ENCODE measurements around the gene NFASC. TPM values are rescaled to one million over a fixed set of nuclear protein-coding genes. Genes with fewer than 3 reads are reported as not detected.
A peak's percentile ranks its signal among the peaks of the same experiment; 100 is the strongest.

NFASC gene
- total and polyA plus RNA-seq, 12 donors = 4.8 to 76.7 (median 44.8) TPM

- 70 to 76% (median 75%) methylated on average over 10 of the region's 10 CpGs for WGBS, 4 donors
- H3K27ac ChIP-seq = peak overlapping the region in 1 of 5 donors; percentile 12
These were observed 132.9 kb downstream of the NFASC start for GRCh38 chr1:205003358-205004131.

GRCh38 chr1:205004351-205004750 is 133.7 kb downstream of the NFASC start:
- TF ChIP-seq POLR2A (IDR thresholded peaks at IDR 0.05) (no peak), CTCF (IDR thresholded peaks at IDR 0.05) (no peak)
- DNase-seq = peak in 1 of 7 donors; percentile 60
- Histone ChIP-seq H3K27me3 (no peaks in the 10 kb centered on the region), H3K9me3 (replicated peaks in 1 of 3) (no peaks in the 10 kb centered on the region), H3K4me3 (no peak overlapping the region), H3K27ac (no peak overlapping the region), H3K36me3 (replicated peaks in 1 of 2) (peaks cover 0 to 9% of the 10 kb centered on the region in 2 donors), H3K4me1 (replicated peaks in 1 of 2) (no peaks in the 10 kb centered on the region)
- 45 to 67% (median 62%) methylated on average over 3 of the region's 3 CpGs for WGBS, 4 donors
- intact Hi-C loops (cut with DNase I) = no loop called here

More at GRCh38 chr1:205003358-205004131, 132.9 kb downstream of the NFASC start:
- H3K9me3 ChIP-seq (replicated peaks in 1 of 3) = no peaks in the 10 kb centered on the region
- intact Hi-C loops (cut with DNase I) = no loop called here
- TF ChIP-seq POLR2A (IDR thresholded peaks at IDR 0.05) = no peak
- no peak for TF ChIP-seq CTCF (IDR thresholded peaks at IDR 0.05)
- H3K4me3 ChIP-seq = no peak overlapping the region
- DNase-seq = no peak
- peaks cover 0 to 9% of the 10 kb centered on the region in 2 donors for H3K36me3 ChIP-seq (replicated peaks in 1 of 2)
- no peaks in the 10 kb centered on the region for H3K4me1 ChIP-seq (replicated peaks in 1 of 2)
- H3K27me3 ChIP-seq = no peaks in the 10 kb centered on the region

GRCh38 chr1:205008896-205009295 is 138.2 kb downstream of the NFASC start:
- DNase-seq = no peak
- no peaks in the 10 kb centered on the region for H3K9me3 ChIP-seq (replicated peaks in 1 of 3)
- WGBS, 4 donors = 83 to 91% (median 89%) methylated on average over 5 to 8 of the region's 8 CpGs
- H3K27ac ChIP-seq = no peak overlapping the region
- H3K4me3 ChIP-seq = no peak overlapping the region
- no peak for TF ChIP-seq POLR2A (IDR thresholded peaks at IDR 0.05)
- no peak for TF ChIP-seq CTCF (IDR thresholded peaks at IDR 0.05)
- no peaks in the 10 kb centered on the region for H3K4me1 ChIP-seq (replicated peaks in 1 of 2)
- H3K27me3 ChIP-seq = no peaks in the 10 kb centered on the region
- intact Hi-C loops (cut with DNase I) = no loop called here
- H3K36me3 ChIP-seq (replicated peaks in 1 of 2) = no peaks in the 10 kb centered on the region

- Histone ChIP-seq H3K4me1 (replicated peaks in 1 of 2) (no peaks in the 10 kb centered on the region), H3K4me3 (no peak overlapping the region), H3K36me3 (replicated peaks in 1 of 2) (no peaks in the 10 kb centered on the region), H3K27ac (no peak overlapping the region), H3K9me3 (replicated peaks in 1 of 3) (no peaks in the 10 kb centered on the region), H3K27me3 (no peaks in the 10 kb centered on the region)
- DNase-seq = no peak
- 76 to 94% (median 94%) methylated on average over 7 to 12 of the region's 12 CpGs for WGBS, 4 donors
- no peak for TF ChIP-seq CTCF (IDR thresholded peaks at IDR 0.05)
- no peak for TF ChIP-seq POLR2A (IDR thresholded peaks at IDR 0.05)
- intact Hi-C loops (cut with DNase I) = no loop called here
These were observed 139.0 kb downstream of the NFASC start for GRCh38 chr1:205009670-205010069.

Data from adrenal gland (tissue), 12 donors.